OCI-LY3 (cell line): ENCODE data around the gene GPRASP2.

Source experiments
- H2AFZ ChIP-seq: fragments of 200-600, 300-600 bp; shearing (Covaris generic); 2 replicates; pipeline ENCODE4 v1.6.0; 2014; ENCODE audit warnings: antibody characterized with exemption, low read depth, low read length
- H3K27ac ChIP-seq: fragments of 200-600, 300-600 bp; sonication (generic); 2 replicates; pipeline ENCODE4 v1.5.1; 2014; ENCODE audit warnings: mild to moderate bottlenecking, low read length, moderate library complexity, mixed read lengths
- H3K27me3 ChIP-seq: fragments of 200-600, 300-600 bp; sonication (generic); 2 replicates; pipeline ENCODE4 v1.6.1; 2014; ENCODE audit warnings: low read depth, low read length, mixed read lengths
- H3K36me3 ChIP-seq: fragments of 200-600, 300-600 bp; sonication (generic); replicated peaks from 2 replicates; pipeline ENCODE3; 2014; ENCODE audit warnings: low read depth, low read length, mixed read lengths
- H3K4me1 ChIP-seq: fragments of 300-600, 200-600 bp; sonication (generic); 2 replicates; pipeline ENCODE4 v1.6.1; 2014; ENCODE audit warnings: low read length, mixed read lengths
- H3K4me2 ChIP-seq: fragments of 200-600, 300-600 bp; sonication (generic); 2 replicates; pipeline ENCODE4 v1.6.1; 2014; ENCODE audit warnings: low read length, mixed read lengths
- H3K4me3 ChIP-seq: fragments of 300-600, 200-600 bp; sonication (generic); 2 replicates; pipeline ENCODE4 v1.5.1; 2014; ENCODE audit warnings: antibody characterized with exemption, mild to moderate bottlenecking, low read length, moderate library complexity
- H3K79me2 ChIP-seq: fragments of 300-600, 200-600 bp; shearing (Covaris generic); 2 replicates; pipeline ENCODE4 v1.6.1; 2014; ENCODE audit warnings: mild to moderate bottlenecking, low read length, mixed read lengths
- H3K9ac ChIP-seq: fragments of 300-600, 200-600 bp; shearing (Covaris generic); 2 replicates; pipeline ENCODE4 v1.6.0; 2014; ENCODE audit warnings: mild to moderate bottlenecking, low read length, moderate library complexity
- H3K9me3 ChIP-seq: fragments of 200-600, 300-600 bp; shearing (Covaris generic); 2 replicates; pipeline ENCODE4 v1.6.1; 2014; ENCODE audit warnings: low read length, mixed read lengths; ENCODE audit not compliant: insufficient read depth
- H4K20me1 ChIP-seq: fragments of 200-600, 300-600 bp; sonication (generic); 2 replicates; pipeline ENCODE4 v1.6.1; 2016; ENCODE audit warnings: low read length, mixed read lengths; ENCODE audit not compliant: insufficient read depth
- CTCF ChIP-seq: fragments of 200-600, 300-600 bp; sonication (generic); IDR thresholded peaks from 2 replicates; pipeline ENCODE4 v1.5.1; 2014; ENCODE audit warnings: antibody characterized with exemption, low read length, low read depth
- EZH2phosphoT487 ChIP-seq: fragments of 200-600 bp; shearing (Covaris generic); IDR thresholded peaks from 2 replicates; pipeline ENCODE4 v1.6.1; 2018; ENCODE audit warnings: antibody characterized with exemption, mixed run types, low read depth

Gene GPRASP2

GRCh38 chrX:102728646-102729045, 16.4 kb downstream of the GPRASP2 start:
- Histone ChIP-seq H2AFZ (no peak overlapping the region), H3K9ac (no peak overlapping the region), H3K4me3 (no peak overlapping the region), H3K27me3 (no peaks in the 10 kb centered on the region), H3K27ac (no peak overlapping the region), H3K4me2 (no peak overlapping the region), H3K79me2 (no peaks in the 10 kb centered on the region), H4K20me1 (no peaks in the 10 kb centered on the region), H3K4me1 (no peaks in the 10 kb centered on the region), H3K9me3 (no peaks in the 10 kb centered on the region), H3K36me3 (no peaks in the 10 kb centered on the region)
- TF ChIP-seq EZH2phosphoT487, result no peak

- no peaks in the 10 kb centered on the region for H3K9me3 ChIP-seq
- no peaks in the 10 kb centered on the region for H3K4me1 ChIP-seq
- H3K4me2 ChIP-seq, result no peak overlapping the region
- no peak overlapping the region for H3K27ac ChIP-seq
- no peaks in the 10 kb centered on the region for H3K36me3 ChIP-seq
- H3K79me2 ChIP-seq, result no peaks in the 10 kb centered on the region
- H4K20me1 ChIP-seq, result no peaks in the 10 kb centered on the region
- H3K4me3 ChIP-seq, result no peak overlapping the region
- TF ChIP-seq CTCF (no peak), EZH2phosphoT487 (no peak)
- no peak overlapping the region for H2AFZ ChIP-seq
- H3K27me3 ChIP-seq, result no peaks in the 10 kb centered on the region
- no peak overlapping the region for H3K9ac ChIP-seq
Observed at GRCh38 chrX:102739657-102740056, 27.4 kb downstream of the GPRASP2 start.

DNA sequence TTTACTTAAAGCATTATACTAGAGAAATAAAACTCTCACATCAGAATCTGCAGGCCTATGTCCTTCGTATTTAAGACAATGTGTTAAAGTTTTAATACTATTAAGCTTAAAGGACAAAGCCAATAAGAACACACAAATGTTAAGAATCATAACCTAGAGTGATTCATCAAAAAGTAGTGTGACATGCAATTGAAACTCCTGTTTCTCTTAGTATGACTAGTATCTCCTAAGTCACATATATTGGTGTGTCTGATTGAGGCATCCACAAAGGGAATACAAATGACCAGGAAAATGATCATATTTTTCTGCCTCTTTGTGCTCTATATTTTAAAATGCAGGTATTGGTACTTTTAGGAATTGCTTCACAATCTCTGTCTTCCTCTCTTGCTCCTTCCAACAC, 32.1 kb downstream of the GPRASP2 start:
- H3K9ac ChIP-seq, result no peak overlapping the region

GRCh38 chrX:102745513-102745856, 33.2 kb downstream of the GPRASP2 start:
- H3K4me1 ChIP-seq, result no peaks in the 10 kb centered on the region
- no peaks in the 10 kb centered on the region for H3K36me3 ChIP-seq
- no peak overlapping the region for H3K9ac ChIP-seq
- no peaks in the 10 kb centered on the region for H4K20me1 ChIP-seq
- H2AFZ ChIP-seq, result no peak overlapping the region
- no peaks in the 10 kb centered on the region for H3K27me3 ChIP-seq
- H3K79me2 ChIP-seq, result no peaks in the 10 kb centered on the region
- H3K9me3 ChIP-seq, result no peaks in the 10 kb centered on the region
- no peak overlapping the region for H3K4me3 ChIP-seq
- TF ChIP-seq CTCF (no peak), EZH2phosphoT487 (no peak)
- H3K27ac ChIP-seq, result no peak overlapping the region
- no peak overlapping the region for H3K4me2 ChIP-seq

More for the DNA sequence above, 32.1 kb downstream of the GPRASP2 start:
- Histone ChIP-seq H3K4me3 (no peak overlapping the region), H2AFZ (no peak overlapping the region), H3K9me3 (no peaks in the 10 kb centered on the region), H3K36me3 (no peaks in the 10 kb centered on the region), H3K4me2 (no peak overlapping the region), H3K27ac (no peak overlapping the region), H3K27me3 (no peaks in the 10 kb centered on the region), H3K79me2 (no peaks in the 10 kb centered on the region), H3K4me1 (no peaks in the 10 kb centered on the region), H4K20me1 (no peaks in the 10 kb centered on the region)
- TF ChIP-seq EZH2phosphoT487, result no peak
- no peak for TF ChIP-seq CTCF
